GM19193 (cell line): ENCODE results near the gene SDR42E2.

Source experiments
- POLR2A ChIP-seq: IDR thresholded peaks from 4 replicates; pipeline ENCODE4 v1.6.1; 2011; ENCODE audit not compliant: insufficient read depth, insufficient read length; ENCODE audit errors: extremely low read depth

Gene SDR42E2

GRCh38 chr16:22161999-22162655, at the start of gene SDR42E2:
TSS of gene SDR42E2 (plus strand) at chr16:22162506. CDS start at chr16:22165583, 3,077 bp downstream.
- no peak for TF ChIP-seq POLR2A

- no peak for TF ChIP-seq POLR2A
Observed at GRCh38 chr16:22116095-22116700, 46.1 kb upstream of the SDR42E2 start.

GRCh38 chr16:22117609-22118008, 44.7 kb upstream of the SDR42E2 start:
- no peak for TF ChIP-seq POLR2A

- TF ChIP-seq POLR2A: no peak
Observed at GRCh38 chr16:22120440-22120839, 41.9 kb upstream of the SDR42E2 start.

GRCh38 chr16:22122239-22122638, 40.1 kb upstream of the SDR42E2 start:
- TF ChIP-seq POLR2A: no peak

- TF ChIP-seq POLR2A: no peak
Observed at GRCh38 chr16:22123146-22123545, 39.2 kb upstream of the SDR42E2 start.

GRCh38 chr16:22123759-22124490, 38.4 kb upstream of the SDR42E2 start:
- no peak for TF ChIP-seq POLR2A

- no peak for TF ChIP-seq POLR2A
Observed at GRCh38 chr16:22124583-22125284, 37.6 kb upstream of the SDR42E2 start.

- TF ChIP-seq POLR2A: no peak
Observed at GRCh38 chr16:22126037-22126558, 36.2 kb upstream of the SDR42E2 start.

GRCh38 chr16:22130528-22130927, 31.8 kb upstream of the SDR42E2 start:
- TF ChIP-seq POLR2A: no peak

- TF ChIP-seq POLR2A: no peak
Observed at GRCh38 chr16:22132801-22133200, 29.5 kb upstream of the SDR42E2 start.

- TF ChIP-seq POLR2A: no peak
Observed at GRCh38 chr16:22138482-22138881, 23.8 kb upstream of the SDR42E2 start.

- no peak for TF ChIP-seq POLR2A
Observed at GRCh38 chr16:22139008-22139407, 23.3 kb upstream of the SDR42E2 start.

- TF ChIP-seq POLR2A: no peak
Observed at GRCh38 chr16:22139732-22140131, 22.6 kb upstream of the SDR42E2 start.

- no peak for TF ChIP-seq POLR2A
Observed at GRCh38 chr16:22141767-22142166, 20.5 kb upstream of the SDR42E2 start.
